ENCODE results near the gene MATK. TPM values are rescaled to one million over a fixed set of nuclear protein-coding genes. Genes with fewer than 3 reads are reported as not detected.
"Not testable (repeated sequence)": the region's sequence is repeated elsewhere in the genome, so short reads cannot be mapped to it uniquely, and the experiment has no call there.

The MATK gene
- total RNA-seq, 8 experiments from 2014 or later, result 0.29 to 1.8 (median 1.0) TPM

DNA sequence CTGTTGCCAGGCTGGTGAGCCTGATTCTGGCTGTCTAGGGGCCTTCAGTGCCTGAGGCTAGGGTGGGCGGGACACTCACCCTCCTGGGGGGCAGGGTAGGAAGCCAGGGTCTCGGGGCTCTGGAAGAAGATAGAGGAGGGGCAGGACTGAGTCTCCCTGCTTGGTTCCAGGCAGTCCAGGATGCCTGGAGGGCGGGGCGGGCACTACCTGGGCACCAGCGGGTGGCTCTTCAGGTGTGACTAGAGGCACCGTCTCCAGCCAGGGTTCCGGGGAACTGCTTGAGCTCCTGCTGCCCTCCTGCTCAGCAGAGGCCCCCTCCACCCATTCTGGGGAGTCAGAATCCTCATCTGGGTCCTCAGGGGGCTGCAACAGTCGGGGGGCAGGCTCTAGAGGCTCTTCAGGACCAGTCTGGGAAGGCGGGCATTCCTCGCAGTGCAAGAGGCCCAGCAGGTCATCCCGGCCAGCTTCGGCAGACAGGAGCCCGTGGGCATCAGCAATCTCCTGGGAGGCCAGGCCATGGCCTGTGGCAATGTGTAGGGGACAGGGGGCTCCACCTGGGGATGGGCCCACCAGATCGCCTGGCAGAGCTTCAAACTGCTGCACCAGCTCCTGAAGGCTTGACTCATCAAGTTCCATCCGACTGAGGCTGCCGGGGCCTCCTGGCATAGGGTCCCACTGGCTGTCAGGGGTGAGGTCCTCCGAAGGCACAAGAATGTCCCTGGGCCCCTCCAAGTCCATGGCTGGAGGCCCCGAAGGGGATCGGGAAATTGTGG is 26.5 kb downstream of the MATK start:
- 94 to 100% (median 100%) methylated on average over 2 to 3 of the region's 19 CpGs; no CpG with 5 or more reads in 7 of the 10 experiments for WGBS, 10 experiments
- in situ Hi-C loops (cut with MboI; ENCODE audit: low pct_unique_long_range_greater_than_20kb in 2 of 9, low sequenced_read_pairs in 9 of 9, unreplicated experiment in 9 of 9), result no loop called here
- Histone ChIP-seq H3K27ac (no peak overlapping the region), H3K4me3 (no peak overlapping the region), H3K4me1 (replicated peaks in 1 of 2) (peaks cover 5 to 8% of the 10 kb centered on the region in 2 donors)
- no peak for ATAC-seq (replicated peaks in 6 of 8)

- H3K4me3 ChIP-seq; H3K27ac ChIP-seq; in situ Hi-C loops (cut with MboI; ENCODE audit: low pct_unique_long_range_greater_than_20kb in 2 of 9, low sequenced_read_pairs in 9 of 9, unreplicated experiment in 9 of 9); ATAC-seq (replicated peaks in 6 of 8); H3K4me1 ChIP-seq (replicated peaks in 1 of 2): not testable (repeated sequence)
- 87 to 100% (median 90%) methylated on average over 2 to 5 of the region's 13 CpGs; no CpG with 5 or more reads in 5 of the 10 experiments for WGBS, 10 experiments
Measured at GRCh38 chr19:3758297-3758696, 27.9 kb downstream of the MATK start.

DNA sequence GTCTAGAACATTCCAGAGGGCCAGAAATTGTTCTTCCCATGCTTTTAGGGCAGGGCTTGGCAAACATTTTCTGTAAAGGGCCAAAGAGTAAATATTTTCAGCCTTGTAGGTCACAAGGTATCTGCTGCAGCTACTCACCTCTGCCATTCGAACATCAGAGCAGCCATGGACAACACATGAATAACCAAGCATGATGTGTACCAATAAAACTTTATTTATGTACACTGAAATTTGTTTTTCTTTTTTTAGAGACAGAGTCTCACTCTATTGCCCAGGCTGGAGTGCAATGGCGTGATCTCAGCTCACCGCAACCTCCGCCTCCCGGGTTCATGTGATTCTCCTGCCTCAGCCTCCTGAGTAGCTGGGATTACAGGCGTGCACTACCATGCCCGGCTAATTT is 28.5 kb downstream of the MATK start:
- in situ Hi-C loops (cut with MboI; ENCODE audit: low pct_unique_long_range_greater_than_20kb in 2 of 9, low sequenced_read_pairs in 9 of 9, unreplicated experiment in 9 of 9); H3K4me3 ChIP-seq; ATAC-seq (replicated peaks in 6 of 8); H3K27ac ChIP-seq; H3K4me1 ChIP-seq (replicated peaks in 1 of 2): not testable (repeated sequence)
- 80 to 100% (median 96%) methylated on average over 1 to 5 of the region's 7 CpGs; no CpG with 5 or more reads in 5 of the 10 experiments for WGBS, 10 experiments

DNA sequence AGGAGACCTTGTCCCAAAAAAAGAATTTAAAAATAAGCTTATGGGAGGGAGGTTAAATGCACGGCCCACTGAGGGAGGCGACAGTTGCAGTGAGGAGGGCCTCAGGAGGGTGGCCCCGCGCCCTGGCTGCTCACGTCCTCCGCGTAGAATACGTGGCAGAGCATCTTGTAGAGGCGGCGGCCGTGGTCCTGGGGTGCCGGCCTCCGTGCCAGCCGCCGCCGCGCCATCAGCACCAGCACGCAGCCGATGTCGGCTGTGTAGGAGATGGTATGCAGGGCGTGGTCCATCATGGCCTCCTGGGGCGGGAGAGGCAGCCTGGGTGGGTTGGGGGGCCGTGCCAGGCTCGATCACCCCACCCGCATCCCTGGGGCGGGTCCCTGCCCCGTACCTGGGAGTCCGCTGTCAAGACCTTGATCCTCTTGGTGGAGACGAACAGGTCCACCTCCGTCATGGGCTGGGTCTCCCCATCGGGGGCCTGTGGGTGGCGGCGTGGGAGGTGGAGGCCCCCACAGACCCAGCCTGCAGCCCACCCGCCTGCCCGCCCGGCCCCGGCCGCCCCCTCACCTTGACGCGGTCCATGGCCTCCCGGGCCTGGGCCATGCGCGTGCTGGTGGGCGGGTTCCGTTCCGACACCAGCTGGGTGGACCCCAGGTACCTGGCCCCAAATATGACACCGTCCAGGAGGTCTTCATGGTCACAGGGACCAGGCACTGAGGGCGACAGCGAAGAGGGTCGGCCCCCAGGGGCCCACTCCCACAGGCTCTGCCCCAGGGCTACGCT is 32.4 kb downstream of the MATK start:
- H3K4me3 ChIP-seq, result no peak overlapping the region
- H3K27ac ChIP-seq, result no peak overlapping the region
- in situ Hi-C loops (cut with MboI; ENCODE audit: low pct_unique_long_range_greater_than_20kb in 2 of 9, low sequenced_read_pairs in 9 of 9, unreplicated experiment in 9 of 9), result no loop called here
- WGBS, 10 experiments, result 90 to 100% (median 100%) methylated on average over 1 to 14 of the region's 51 CpGs; no CpG with 5 or more reads in 7 of the 10 experiments
- no peaks in the 10 kb centered on the region for H3K4me1 ChIP-seq (replicated peaks in 1 of 2)
- ATAC-seq (replicated peaks in 6 of 8), result peak in 4 of 8 experiments; percentile 17 to 26 (median 21)

DNA sequence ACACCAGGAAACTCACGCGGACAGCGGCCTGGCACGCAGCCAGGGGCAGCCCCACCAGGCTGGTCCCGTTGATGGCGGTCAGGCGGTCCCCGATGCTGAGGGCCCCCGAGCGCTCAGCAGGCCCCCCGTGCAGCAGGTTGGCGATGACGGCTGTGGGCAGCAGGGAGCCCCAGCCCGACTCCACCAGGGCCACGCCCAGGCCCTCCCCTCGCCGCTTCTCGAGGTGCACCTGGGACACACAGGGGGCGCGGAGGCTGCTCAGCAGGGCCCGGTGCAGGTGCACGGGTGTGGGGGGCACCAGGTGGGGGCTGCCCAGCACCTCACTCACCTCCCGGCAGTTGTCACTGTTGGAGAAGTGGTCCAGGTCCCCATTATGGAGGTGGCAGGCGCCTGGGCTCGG is 33.7 kb downstream of the MATK start:
- Histone ChIP-seq H3K4me3 (no peak overlapping the region), H3K27ac (no peak overlapping the region), H3K4me1 (replicated peaks in 1 of 2) (no peaks in the 10 kb centered on the region)
- in situ Hi-C loops (cut with MboI; ENCODE audit: low pct_unique_long_range_greater_than_20kb in 2 of 9, low sequenced_read_pairs in 9 of 9, unreplicated experiment in 9 of 9), result no loop called here
- WGBS, 10 experiments, result 60% methylated on average over 3 of the region's 25 CpGs; no CpG with 5 or more reads in 9 of the 10 experiments
- ATAC-seq (replicated peaks in 6 of 8), result peak in 3 of 8 experiments; percentile 10 to 14 (median 13)

- no CpG with 5 or more reads among the region's 30 CpGs for WGBS, 10 experiments
- peak in 1 of 8 experiments; percentile 4 for ATAC-seq (replicated peaks in 6 of 8)
- no peak overlapping the region for H3K27ac ChIP-seq
- no peak overlapping the region for H3K4me3 ChIP-seq
- H3K4me1 ChIP-seq (replicated peaks in 1 of 2), result no peaks in the 10 kb centered on the region
- in situ Hi-C loops (cut with MboI; ENCODE audit: low pct_unique_long_range_greater_than_20kb in 2 of 9, low sequenced_read_pairs in 9 of 9, unreplicated experiment in 9 of 9), result no loop called here
Measured at GRCh38 chr19:3751236-3751635, 34.9 kb downstream of the MATK start.

GRCh38 chr19:3750211-3750610 is 36.0 kb downstream of the MATK start:
- Histone ChIP-seq H3K27ac (no peak overlapping the region), H3K4me3 (no peak overlapping the region), H3K4me1 (replicated peaks in 1 of 2) (no peaks in the 10 kb centered on the region)
- no peak for ATAC-seq (replicated peaks in 6 of 8)
- WGBS, 10 experiments, result 90 to 100% methylated on average over 1 to 2 of the region's 2 CpGs; no CpG with 5 or more reads in 8 of the 10 experiments
- in situ Hi-C loops (cut with MboI; ENCODE audit: low pct_unique_long_range_greater_than_20kb in 2 of 9, low sequenced_read_pairs in 9 of 9, unreplicated experiment in 9 of 9), result no loop called here

- ATAC-seq (replicated peaks in 6 of 8), result no peak
Measured at GRCh38 chr19:3748965-3749364, 37.2 kb downstream of the MATK start.

GRCh38 chr19:3746371-3747056 is 39.7 kb downstream of the MATK start:
- ATAC-seq (replicated peaks in 6 of 8), result peak in 2 of 8 experiments; percentile 8 to 12
- H3K27ac ChIP-seq, result no peak overlapping the region
- H3K4me1 ChIP-seq (replicated peaks in 1 of 2), result no peaks in the 10 kb centered on the region
- 62 to 89% (median 76%) methylated on average over 1 to 11 of the region's 31 CpGs; no CpG with 5 or more reads in 6 of the 10 experiments for WGBS, 10 experiments
- no peak overlapping the region for H3K4me3 ChIP-seq
- in situ Hi-C loops (cut with MboI; ENCODE audit: low pct_unique_long_range_greater_than_20kb in 2 of 9, low sequenced_read_pairs in 9 of 9, unreplicated experiment in 9 of 9), result no loop called here

More at GRCh38 chr19:3748965-3749364, 37.2 kb downstream of the MATK start:
- Histone ChIP-seq H3K27ac (no peak overlapping the region), H3K4me1 (replicated peaks in 1 of 2) (no peaks in the 10 kb centered on the region), H3K4me3 (no peak overlapping the region)
- 80 to 100% (median 95%) methylated on average over 2 to 7 of the region's 8 CpGs; no CpG with 5 or more reads in 6 of the 10 experiments for WGBS, 10 experiments
- in situ Hi-C loops (cut with MboI; ENCODE audit: low pct_unique_long_range_greater_than_20kb in 2 of 9, low sequenced_read_pairs in 9 of 9, unreplicated experiment in 9 of 9), result no loop called here

- 0 to 75% (median 43%) methylated on average over 1 to 5 of the region's 8 CpGs; no CpG with 5 or more reads in 6 of the 10 experiments for WGBS, 10 experiments
- no peak overlapping the region for H3K27ac ChIP-seq
- H3K4me1 ChIP-seq (replicated peaks in 1 of 2), result no peaks in the 10 kb centered on the region
- no peak overlapping the region for H3K4me3 ChIP-seq
- in situ Hi-C loops (cut with MboI; ENCODE audit: low pct_unique_long_range_greater_than_20kb in 2 of 9, low sequenced_read_pairs in 9 of 9, unreplicated experiment in 9 of 9), result no loop called here
- no peak for ATAC-seq (replicated peaks in 6 of 8)
Measured at GRCh38 chr19:3745363-3746045, 40.7 kb downstream of the MATK start.

DNA sequence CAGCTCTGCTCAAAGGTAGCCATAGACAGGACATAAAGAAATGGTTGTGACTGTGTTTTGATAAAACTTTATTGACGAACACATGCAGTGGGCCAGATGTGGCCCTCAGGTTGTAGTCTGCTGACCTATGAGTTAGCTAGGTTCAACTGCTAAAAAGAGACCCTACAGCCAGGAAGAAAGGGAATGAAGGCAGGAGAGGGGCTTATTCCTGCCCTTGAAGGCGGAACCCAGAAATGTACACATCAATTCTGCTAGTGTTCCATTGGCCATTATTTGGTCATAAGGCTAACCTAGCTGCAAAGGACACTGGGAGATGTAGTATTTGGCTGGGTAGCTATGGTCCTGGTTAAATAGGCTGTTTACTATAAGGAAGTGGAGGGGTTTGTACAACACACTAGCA is 42.7 kb downstream of the MATK start:
- WGBS, 10 experiments, result 20 to 100% (median 84%) methylated on average over 1 to 2 of the region's 2 CpGs; no CpG with 5 or more reads in 6 of the 10 experiments
- Histone ChIP-seq H3K4me1 (replicated peaks in 1 of 2) (no peaks in the 10 kb centered on the region), H3K4me3 (no peak overlapping the region), H3K27ac (no peak overlapping the region)
- peak in 1 of 8 experiments; percentile 56 for ATAC-seq (replicated peaks in 6 of 8)
- in situ Hi-C loops (cut with MboI; ENCODE audit: low pct_unique_long_range_greater_than_20kb in 2 of 9, low sequenced_read_pairs in 9 of 9, unreplicated experiment in 9 of 9), result no loop called here

- H3K4me1 ChIP-seq (replicated peaks in 1 of 2), result no peaks in the 10 kb centered on the region
- H3K4me3 ChIP-seq, result no peak overlapping the region
- ATAC-seq (replicated peaks in 6 of 8), result no peak
- in situ Hi-C loops (cut with MboI; ENCODE audit: low pct_unique_long_range_greater_than_20kb in 2 of 9, low sequenced_read_pairs in 9 of 9, unreplicated experiment in 9 of 9), result no loop called here
- no peak overlapping the region for H3K27ac ChIP-seq
- WGBS, 10 experiments, result 77 to 100% (median 82%) methylated on average over 1 to 14 of the region's 24 CpGs; no CpG with 5 or more reads in 5 of the 10 experiments
Measured at GRCh38 chr19:3740431-3740830, 45.8 kb downstream of the MATK start.

Measured in motor neuron (in vitro differentiated cells).